B cell (primary cell): ENCODE results near the gene CAMP.

Experiments used
- CTCF ChIP-seq: fragments of 200-600 bp; IDR thresholded peaks from one replicate; pipeline ENCODE4 v1.8.0; 2022; ENCODE audit warnings: antibody characterized with exemption, mild to moderate bottlenecking
- EZH2 ChIP-seq: IDR thresholded peaks from 2 replicates; pipeline ENCODE4 v1.6.1; 2012; ENCODE audit warnings: borderline replicate concordance, low read depth, mild to moderate bottlenecking, moderate library complexity, low read length; ENCODE audit not compliant: insufficient read depth, poor library complexity, severe bottlenecking

- no peak for TF ChIP-seq CTCF
- TF ChIP-seq EZH2, result no peak
These were observed 39.0 kb upstream of the CAMP start for GRCh38 chr3:48184299-48184698.
